HepG2 (cell line): ENCODE measurements around the gene OSGEPL1. TPM values are rescaled to one million over a fixed set of nuclear protein-coding genes. Genes with fewer than 3 reads are reported as not detected.

Source experiments
- CCDC6 ChIP-seq: sonication (generic); formaldehyde crosslinking; IDR thresholded peaks from 2 replicates; pipeline ENCODE4 v1.8.1; 2022; ENCODE audit warnings: mild to moderate bottlenecking, missing genetic modification reagents, moderate library complexity
- CEBPG ChIP-seq: IDR thresholded peaks from 2 replicates; pipeline ENCODE4 v1.6.1; 2016
- FOXO1 ChIP-seq: sonication (generic); formaldehyde crosslinking; IDR thresholded peaks from 2 replicates; pipeline ENCODE4 v1.4.0; 2020; ENCODE audit warnings: missing genetic modification reagents
- NR2F1 ChIP-seq, 2 experiments: fragments of 450-650 bp in 1 of 2; formaldehyde crosslinking in 1 of 2; IDR thresholded peaks; 2 replicates each; pipeline versions ENCODE4 v1.5.0 to v1.6.1; 2016 to 2020; ENCODE audit warnings: mild to moderate bottlenecking in 1 of 2, missing compliant biosample characterization in 1 of 2, missing genetic modification reagents in 1 of 2, moderate library complexity in 1 of 2
- SRY ChIP-seq: sonication (generic); formaldehyde crosslinking; IDR thresholded peaks from 2 replicates; pipeline ENCODE4 v1.8.0; 2022; ENCODE audit warnings: mild to moderate bottlenecking, missing genetic modification reagents
- ZNF264 ChIP-seq: sonication (generic); formaldehyde crosslinking; IDR thresholded peaks from 2 replicates; pipeline ENCODE4 v1.4.0; 2020; ENCODE audit warnings: missing genetic modification reagents
- polyA plus RNA-seq, 8 experiments: library from polyadenylated mRNA; depleted of rRNA in 3 of 8; stranded (reverse) in 7 of 8; unstranded in 1 of 8; fragments of >200 nt; fragmentation: Illumina TruSeq in 4 of 8; extraction: Trizol in 4 of 8; gene quantifications; 2 replicates each; pipeline versions ENCODE4 v1.2.1 to v1.2.3, GENCODE V29; 2011 to 2016; ENCODE audit warnings: low read depth in 4 of 8, missing spikeins in 1 of 8, mixed read lengths in 1 of 8; ENCODE audit not compliant: insufficient read depth in 1 of 8
- total RNA-seq, 5 experiments: library from RNA; depleted of rRNA; stranded (reverse); fragments of >200 nt; fragmentation: Illumina TruSeq; extraction: Trizol; gene quantifications; 2 replicates each; pipeline ENCODE4 v1.2.3, GENCODE V29; 2016; ENCODE audit warnings: low read depth in 1 of 5
- TF ChIP-seq, protein P1 (sequence below): IDR thresholded peaks from 2 replicates; pipeline ENCODE4 v1.6.1; 2018; ENCODE audit warnings: missing genetic modification reagents
- TF ChIP-seq, protein P2 (sequence below): sonication (generic); formaldehyde crosslinking; IDR thresholded peaks from 2 replicates; pipeline ENCODE4 v1.9.0; 2021; ENCODE audit warnings: mild to moderate bottlenecking, missing genetic modification reagents
- TF ChIP-seq, protein P3 (sequence below): sonication (generic); formaldehyde crosslinking; IDR thresholded peaks from 2 replicates; pipeline ENCODE4 v1.4.0; 2020; ENCODE audit warnings: mild to moderate bottlenecking, missing genetic modification reagents
- TF ChIP-seq, protein P4 (sequence below): sonication (generic); formaldehyde crosslinking; conservative IDR thresholded peaks from 2 replicates; pipeline ENCODE4 v1.8.1; 2023; ENCODE audit warnings: missing genetic modification reagents
- TF ChIP-seq, protein P5 (sequence below): sonication (generic); formaldehyde crosslinking; IDR thresholded peaks from 2 replicates; pipeline ENCODE4 v1.5.1; 2020; ENCODE audit warnings: missing genetic modification reagents, mild to moderate bottlenecking, borderline replicate concordance

Gene OSGEPL1
- total and polyA plus RNA-seq, 2 of the 13 experiments (the other 11 are each of a cell fraction or from before 2014, with no cell fraction given) = 10.2 to 10.8 TPM

DNA sequence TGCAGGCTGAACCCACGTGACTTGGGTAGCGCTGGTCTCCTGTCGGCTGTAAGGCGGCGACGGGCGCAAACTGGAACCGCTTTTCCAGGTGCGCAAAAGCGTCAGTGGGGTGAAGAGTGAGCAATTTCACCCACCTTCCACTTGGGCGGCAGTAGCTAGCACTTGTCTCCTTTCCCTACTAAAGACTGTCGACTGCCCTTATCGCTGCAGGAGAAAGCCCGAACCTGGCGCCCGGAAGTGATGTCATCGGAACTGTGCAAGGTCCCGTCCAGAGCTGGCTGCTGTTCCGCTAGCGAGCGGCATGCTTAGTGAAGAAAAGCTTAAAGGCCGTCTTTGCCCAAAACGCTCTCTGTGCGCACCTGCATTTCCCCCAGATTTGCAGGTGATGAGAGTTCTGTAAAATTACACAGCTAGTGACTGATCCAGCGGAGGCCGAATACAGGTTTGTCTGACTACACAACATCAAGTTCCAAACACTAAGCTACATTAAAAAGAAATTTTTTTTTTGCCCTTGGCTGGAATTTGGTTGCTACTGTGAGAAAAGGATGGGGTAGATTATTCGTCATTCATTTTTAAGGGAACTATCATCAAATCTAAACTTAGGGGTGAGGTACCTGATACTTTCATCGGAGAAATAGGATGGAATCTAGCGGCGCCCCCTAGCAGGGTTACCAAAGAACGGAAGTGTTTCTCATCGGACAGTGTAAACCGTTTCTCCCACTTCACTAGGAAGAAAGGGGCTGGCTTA lies at the start of gene OSGEPL1 (continued):
- TF ChIP-seq, protein P1, sequence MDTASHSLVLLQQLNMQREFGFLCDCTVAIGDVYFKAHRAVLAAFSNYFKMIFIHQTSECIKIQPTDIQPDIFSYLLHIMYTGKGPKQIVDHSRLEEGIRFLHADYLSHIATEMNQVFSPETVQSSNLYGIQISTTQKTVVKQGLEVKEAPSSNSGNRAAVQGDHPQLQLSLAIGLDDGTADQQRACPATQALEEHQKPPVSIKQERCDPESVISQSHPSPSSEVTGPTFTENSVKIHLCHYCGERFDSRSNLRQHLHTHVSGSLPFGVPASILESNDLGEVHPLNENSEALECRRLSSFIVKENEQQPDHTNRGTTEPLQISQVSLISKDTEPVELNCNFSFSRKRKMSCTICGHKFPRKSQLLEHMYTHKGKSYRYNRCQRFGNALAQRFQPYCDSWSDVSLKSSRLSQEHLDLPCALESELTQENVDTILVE (CRISPR knock-in tag) = peak; percentile 44; the same call in 1 of the 2 replicates
- TF ChIP-seq CCDC6 (peak; percentile 74), CEBPG (CRISPR knock-in tag) (0 out of 2 replicates have a peak, but pooled peaks have one; percentile 71), ZNF264 (CRISPR knock-in tag) (peak; percentile 69; the same call in 1 of the 2 replicates), FOXO1 (CRISPR knock-in tag) (no peak), SRY (peak; percentile 70; the same call in 1 of the 2 replicates), NR2F1 (CRISPR knock-in tag; IDR thresholded peaks at IDR 0.05) (peak; percentile 19 to 23; a peak in 1 of 4 replicates)
- TF ChIP-seq, protein P2, sequence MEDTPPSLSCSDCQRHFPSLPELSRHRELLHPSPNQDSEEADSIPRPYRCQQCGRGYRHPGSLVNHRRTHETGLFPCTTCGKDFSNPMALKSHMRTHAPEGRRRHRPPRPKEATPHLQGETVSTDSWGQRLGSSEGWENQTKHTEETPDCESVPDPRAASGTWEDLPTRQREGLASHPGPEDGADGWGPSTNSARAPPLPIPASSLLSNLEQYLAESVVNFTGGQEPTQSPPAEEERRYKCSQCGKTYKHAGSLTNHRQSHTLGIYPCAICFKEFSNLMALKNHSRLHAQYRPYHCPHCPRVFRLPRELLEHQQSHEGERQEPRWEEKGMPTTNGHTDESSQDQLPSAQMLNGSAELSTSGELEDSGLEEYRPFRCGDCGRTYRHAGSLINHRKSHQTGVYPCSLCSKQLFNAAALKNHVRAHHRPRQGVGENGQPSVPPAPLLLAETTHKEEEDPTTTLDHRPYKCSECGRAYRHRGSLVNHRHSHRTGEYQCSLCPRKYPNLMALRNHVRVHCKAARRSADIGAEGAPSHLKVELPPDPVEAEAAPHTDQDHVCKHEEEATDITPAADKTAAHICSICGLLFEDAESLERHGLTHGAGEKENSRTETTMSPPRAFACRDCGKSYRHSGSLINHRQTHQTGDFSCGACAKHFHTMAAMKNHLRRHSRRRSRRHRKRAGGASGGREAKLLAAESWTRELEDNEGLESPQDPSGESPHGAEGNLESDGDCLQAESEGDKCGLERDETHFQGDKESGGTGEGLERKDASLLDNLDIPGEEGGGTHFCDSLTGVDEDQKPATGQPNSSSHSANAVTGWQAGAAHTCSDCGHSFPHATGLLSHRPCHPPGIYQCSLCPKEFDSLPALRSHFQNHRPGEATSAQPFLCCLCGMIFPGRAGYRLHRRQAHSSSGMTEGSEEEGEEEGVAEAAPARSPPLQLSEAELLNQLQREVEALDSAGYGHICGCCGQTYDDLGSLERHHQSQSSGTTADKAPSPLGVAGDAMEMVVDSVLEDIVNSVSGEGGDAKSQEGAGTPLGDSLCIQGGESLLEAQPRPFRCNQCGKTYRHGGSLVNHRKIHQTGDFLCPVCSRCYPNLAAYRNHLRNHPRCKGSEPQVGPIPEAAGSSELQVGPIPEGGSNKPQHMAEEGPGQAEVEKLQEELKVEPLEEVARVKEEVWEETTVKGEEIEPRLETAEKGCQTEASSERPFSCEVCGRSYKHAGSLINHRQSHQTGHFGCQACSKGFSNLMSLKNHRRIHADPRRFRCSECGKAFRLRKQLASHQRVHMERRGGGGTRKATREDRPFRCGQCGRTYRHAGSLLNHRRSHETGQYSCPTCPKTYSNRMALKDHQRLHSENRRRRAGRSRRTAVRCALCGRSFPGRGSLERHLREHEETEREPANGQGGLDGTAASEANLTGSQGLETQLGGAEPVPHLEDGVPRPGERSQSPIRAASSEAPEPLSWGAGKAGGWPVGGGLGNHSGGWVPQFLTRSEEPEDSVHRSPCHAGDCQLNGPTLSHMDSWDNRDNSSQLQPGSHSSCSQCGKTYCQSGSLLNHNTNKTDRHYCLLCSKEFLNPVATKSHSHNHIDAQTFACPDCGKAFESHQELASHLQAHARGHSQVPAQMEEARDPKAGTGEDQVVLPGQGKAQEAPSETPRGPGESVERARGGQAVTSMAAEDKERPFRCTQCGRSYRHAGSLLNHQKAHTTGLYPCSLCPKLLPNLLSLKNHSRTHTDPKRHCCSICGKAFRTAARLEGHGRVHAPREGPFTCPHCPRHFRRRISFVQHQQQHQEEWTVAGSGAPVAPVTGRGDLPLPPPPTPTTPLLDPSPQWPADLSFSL = no peak
- TF ChIP-seq, protein P3, sequence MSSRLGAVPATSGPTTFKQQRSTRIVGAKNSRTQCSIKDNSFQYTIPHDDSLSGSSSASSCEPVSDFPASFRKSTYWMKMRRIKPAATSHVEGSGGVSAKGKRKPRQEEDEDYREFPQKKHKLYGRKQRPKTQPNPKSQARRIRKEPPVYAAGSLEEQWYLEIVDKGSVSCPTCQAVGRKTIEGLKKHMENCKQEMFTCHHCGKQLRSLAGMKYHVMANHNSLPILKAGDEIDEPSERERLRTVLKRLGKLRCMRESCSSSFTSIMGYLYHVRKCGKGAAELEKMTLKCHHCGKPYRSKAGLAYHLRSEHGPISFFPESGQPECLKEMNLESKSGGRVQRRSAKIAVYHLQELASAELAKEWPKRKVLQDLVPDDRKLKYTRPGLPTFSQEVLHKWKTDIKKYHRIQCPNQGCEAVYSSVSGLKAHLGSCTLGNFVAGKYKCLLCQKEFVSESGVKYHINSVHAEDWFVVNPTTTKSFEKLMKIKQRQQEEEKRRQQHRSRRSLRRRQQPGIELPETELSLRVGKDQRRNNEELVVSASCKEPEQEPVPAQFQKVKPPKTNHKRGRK (CRISPR knock-in tag) = no peak
- TF ChIP-seq, protein P4, sequence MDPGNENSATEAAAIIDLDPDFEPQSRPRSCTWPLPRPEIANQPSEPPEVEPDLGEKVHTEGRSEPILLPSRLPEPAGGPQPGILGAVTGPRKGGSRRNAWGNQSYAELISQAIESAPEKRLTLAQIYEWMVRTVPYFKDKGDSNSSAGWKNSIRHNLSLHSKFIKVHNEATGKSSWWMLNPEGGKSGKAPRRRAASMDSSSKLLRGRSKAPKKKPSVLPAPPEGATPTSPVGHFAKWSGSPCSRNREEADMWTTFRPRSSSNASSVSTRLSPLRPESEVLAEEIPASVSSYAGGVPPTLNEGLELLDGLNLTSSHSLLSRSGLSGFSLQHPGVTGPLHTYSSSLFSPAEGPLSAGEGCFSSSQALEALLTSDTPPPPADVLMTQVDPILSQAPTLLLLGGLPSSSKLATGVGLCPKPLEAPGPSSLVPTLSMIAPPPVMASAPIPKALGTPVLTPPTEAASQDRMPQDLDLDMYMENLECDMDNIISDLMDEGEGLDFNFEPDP (CRISPR knock-in tag) = 0 out of 2 replicates have a peak, but pooled peaks have one; percentile 85
- TF ChIP-seq, protein P5, sequence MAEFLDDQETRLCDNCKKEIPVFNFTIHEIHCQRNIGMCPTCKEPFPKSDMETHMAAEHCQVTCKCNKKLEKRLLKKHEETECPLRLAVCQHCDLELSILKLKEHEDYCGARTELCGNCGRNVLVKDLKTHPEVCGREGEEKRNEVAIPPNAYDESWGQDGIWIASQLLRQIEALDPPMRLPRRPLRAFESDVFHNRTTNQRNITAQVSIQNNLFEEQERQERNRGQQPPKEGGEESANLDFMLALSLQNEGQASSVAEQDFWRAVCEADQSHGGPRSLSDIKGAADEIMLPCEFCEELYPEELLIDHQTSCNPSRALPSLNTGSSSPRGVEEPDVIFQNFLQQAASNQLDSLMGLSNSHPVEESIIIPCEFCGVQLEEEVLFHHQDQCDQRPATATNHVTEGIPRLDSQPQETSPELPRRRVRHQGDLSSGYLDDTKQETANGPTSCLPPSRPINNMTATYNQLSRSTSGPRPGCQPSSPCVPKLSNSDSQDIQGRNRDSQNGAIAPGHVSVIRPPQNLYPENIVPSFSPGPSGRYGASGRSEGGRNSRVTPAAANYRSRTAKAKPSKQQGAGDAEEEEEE (CRISPR knock-in tag) = peak; percentile 46; the same call in 1 of the 2 replicates
